A549 (cell line): Measurements from ENCODE around the gene CCDC137. TPM values are rescaled to one million over a fixed set of nuclear protein-coding genes. Genes with fewer than 3 reads are reported as not detected.

Source experiments
- ATAC-seq, 2 experiments: fragments of 200-7000 bp in 1 of 2; fragments of >200 bp in 1 of 2; cut with Nextera tagmentation in 1 of 2; cut with Tn5 transposase in 1 of 2; 3 replicates each; pipeline versions ENCODE4 v1.8.0 to v1.9.1; 2018 to 2020; ENCODE audit warnings: mild to moderate bottlenecking in 1 of 2, moderate library complexity in 1 of 2
- CTCF ChIA-PET: fragments of 300-600 bp; sonication (Branson Sonifier 250); formaldehyde crosslinking; extraction: SDS; loops from one replicate; lab custom pipeline; 2021; ENCODE audit warnings: antibody characterized with exemption, inconsistent platforms; lab: Yijun Ruan, JAX
- POLR2A ChIA-PET: fragments of 350-600 bp; formaldehyde crosslinking; extraction: SDS; loops from one replicate; lab custom pipeline; 2021; ENCODE audit warnings: antibody characterized with exemption, inconsistent platforms; lab: Yijun Ruan, JAX
- DNase-seq, 2 experiments: peaks; one replicate each; pipeline versions ENCODE4 v3.0.0 to v3.0.0-alpha.2; 2011 to 2016; ENCODE audit warnings: low read depth in 1 of 2, low spot score in 1 of 2
- FAIRE-seq: peaks from 2 replicates; lab custom pipeline; 2011; peaks lifted over from hg19 to GRCh38; lab: Jason Lieb, UNC
- H3K27ac ChIP-seq, 2 experiments: fragments of >200 bp; sonication (Bioruptor Twin); formaldehyde crosslinking; 3 replicates each; pipeline ENCODE4 v1.5.1; 2016 to 2017
- H3K4me1 ChIP-seq: fragments of >200 bp; sonication (Bioruptor Twin); formaldehyde crosslinking; 3 replicates; pipeline ENCODE4 v1.6.1; 2016
- H3K4me2 ChIP-seq: fragments of >200 bp; sonication (Bioruptor Twin); formaldehyde crosslinking; 3 replicates; pipeline ENCODE4 v1.6.1; 2016
- H3K4me3 ChIP-seq: fragments of >200 bp; sonication (Bioruptor Twin); formaldehyde crosslinking; 3 replicates; pipeline ENCODE4 v1.5.1; 2016
- H3K9me3 ChIP-seq: fragments of >200 bp; sonication (Bioruptor Twin); formaldehyde crosslinking; 3 replicates; pipeline ENCODE4 v1.6.1; 2016
- CEBPB ChIP-seq, 2 experiments: fragments of >200 bp in 1 of 2; sonication (Bioruptor Twin) in 1 of 2; formaldehyde crosslinking in 1 of 2; IDR thresholded peaks; 2 replicates each; pipeline ENCODE4 v1.6.1; 2012 to 2016
- EP300 ChIP-seq, 2 experiments: fragments of >200 bp; sonication (Bioruptor Twin); formaldehyde crosslinking; IDR thresholded peaks; 2 replicates in 1 of 2; 3 replicates in 1 of 2; pipeline ENCODE4 v1.6.1; 2016 to 2017
- FOSB ChIP-seq: fragments of 250-450 bp; sonication (Bioruptor Pico); IDR thresholded peaks from 2 replicates; pipeline ENCODE4 v1.5.0; 2020; ENCODE audit warnings: mild to moderate bottlenecking, moderate library complexity
- FOXS1 ChIP-seq: fragments of 250-450 bp; sonication (Bioruptor Pico); IDR thresholded peaks from 2 replicates; pipeline ENCODE4 v1.5.0; 2020; ENCODE audit warnings: mild to moderate bottlenecking, moderate library complexity
- HDAC2 ChIP-seq: fragments of 200-600 bp; sonication (generic); IDR thresholded peaks from 2 replicates; pipeline ENCODE4 v1.6.1; 2016
- HEYL ChIP-seq: fragments of 250-450 bp; sonication (Bioruptor Pico); IDR thresholded peaks from 2 replicates; pipeline ENCODE4 v1.8.0; 2021; ENCODE audit warnings: mild to moderate bottlenecking, moderate library complexity
- HMGXB4 ChIP-seq: fragments of 250-450 bp; sonication (Bioruptor Pico); IDR thresholded peaks from 2 replicates; pipeline ENCODE4 v1.5.0; 2021; ENCODE audit warnings: mild to moderate bottlenecking, moderate library complexity, borderline replicate concordance
- HOXB13 ChIP-seq: fragments of 250-450 bp; sonication (Bioruptor Pico); IDR thresholded peaks from 2 replicates; pipeline ENCODE4 v1.5.0; 2020; ENCODE audit warnings: low read depth, mild to moderate bottlenecking, moderate library complexity
- HOXB5 ChIP-seq: fragments of 250-450 bp; sonication (Bioruptor Pico); IDR thresholded peaks from 2 replicates; pipeline ENCODE4 v1.5.0; 2020; ENCODE audit warnings: mild to moderate bottlenecking, moderate library complexity
- JUN ChIP-seq, 2 experiments: fragments of >200 bp; sonication (Bioruptor Twin); formaldehyde crosslinking; IDR thresholded peaks; 2 replicates in 1 of 2; 3 replicates in 1 of 2; pipeline ENCODE4 v1.6.1; 2016 to 2017
- KDM5A ChIP-seq: fragments of 200-600 bp; sonication (generic); IDR thresholded peaks from 2 replicates; pipeline ENCODE4 v1.6.1; 2016; ENCODE audit warnings: antibody characterized with exemption, mild to moderate bottlenecking
- MYC ChIP-seq: IDR thresholded peaks from 2 replicates; pipeline ENCODE4 v1.6.1; 2012; ENCODE audit warnings: mild to moderate bottlenecking, inconsistent platforms, low read length, improper control_type of control experiment, borderline replicate concordance
- PHF8 ChIP-seq: fragments of 200-600 bp; sonication (generic); IDR thresholded peaks from 2 replicates; pipeline ENCODE4 v1.6.1; 2016; ENCODE audit warnings: low read depth, mild to moderate bottlenecking, antibody characterized with exemption, moderate library complexity, borderline replicate concordance
- POLR2A ChIP-seq: IDR thresholded peaks from 2 replicates; pipeline ENCODE4 v1.6.1; 2012; ENCODE audit warnings: mild to moderate bottlenecking, low read length
- SMC3 ChIP-seq: fragments of >200 bp; sonication (Bioruptor Twin); formaldehyde crosslinking; IDR thresholded peaks from 3 replicates; pipeline ENCODE4 v1.6.1; 2018; ENCODE audit warnings: inconsistent platforms
- SREBF2 ChIP-seq: fragments of 450-650 bp; IDR thresholded peaks from 2 replicates; pipeline ENCODE4 v1.6.1; 2014; ENCODE audit warnings: mild to moderate bottlenecking, moderate library complexity
- TFCP2L1 ChIP-seq: fragments of 250-450 bp; sonication (Bioruptor Pico); IDR thresholded peaks from 2 replicates; pipeline ENCODE4 v1.5.0; 2021; ENCODE audit warnings: mild to moderate bottlenecking
- USF2 ChIP-seq: fragments of 450-650 bp; IDR thresholded peaks from 2 replicates; pipeline ENCODE4 v1.6.1; 2014; ENCODE audit warnings: antibody characterized with exemption
- ZNF302 ChIP-seq: fragments of 250-450 bp; sonication (Bioruptor Pico); IDR thresholded peaks from 2 replicates; pipeline ENCODE4 v1.9.0; 2021; ENCODE audit warnings: inconsistent platforms, mild to moderate bottlenecking, moderate library complexity
- WGBS: methylation state at CpG from one replicate; pipeline ENCODE4 v1.1.6; 2017; ENCODE audit errors: missing lambda C conversion rate; 5-methylcytosine and 5-hydroxymethylcytosine counted together
- polyA plus RNA-seq, 4 experiments: library from polyadenylated mRNA; depleted of rRNA in 3 of 4; stranded (reverse); fragments of >200 nt; fragmentation: RNase III in 1 of 4; extraction: RNeasy Plus Mini Kit Qiagen cat#74134 plus additional on column Dnase treatment in 1 of 4; gene quantifications; 2 replicates in 3 of 4; 3 replicates in 1 of 4; pipeline ENCODE4 v1.2.3, GENCODE V29; 2011 to 2017

CCDC137 gene
- polyA plus RNA-seq, 2 of the 4 experiments (the other 2 are of a cell fraction), result 22.6 to 55.0 TPM

- TF ChIP-seq POLR2A (peak; percentile 53), HEYL (CRISPR knock-in tag) (peak; percentile 88; the same call in 1 of the 2 replicates), TFCP2L1 (CRISPR knock-in tag) (peak; percentile 88; the same call in 1 of the 2 replicates), HOXB5 (CRISPR knock-in tag) (peak; percentile 92; the same call in 1 of the 2 replicates), MYC (peak; percentile 96; the same call in 1 of the 2 replicates), FOXS1 (CRISPR knock-in tag) (peak; percentile 87), EP300 (IDR thresholded peaks at IDR 0.05) (no peak)
These were observed 1.1 kb upstream of the CCDC137 start (continued) for GRCh38 chr17:81665205-81666091.

GRCh38 chr17:81666092-81666341 is 520 bp upstream of the CCDC137 start:
- peak overlapping the region; percentile 97 to 99 for H3K27ac ChIP-seq
- ChIA-PET POLR2A (interaction anchor here (0.8 to 1.5 kb wide), 9 partner anchors 8 to 147 kb away, joined by 3 to 23 read pairs (median 4); partner anchors contain the start of genes ARL16, HGS, NPLOC4 and TSPAN10), CTCF (interaction anchor here (1.2 to 2.7 kb wide), 3 partner anchors 10 to 147 kb away, joined by 4 to 20 read pairs (median 4); no protein-coding TSS in a partner anchor)
- H3K9me3 ChIP-seq, result no peaks in the 10 kb centered on the region
- ATAC-seq (peak in 1 of 2 experiments; percentile 41; a peak in 3 of 6 replicates), FAIRE-seq (no peak)
- WGBS, result 2% methylated on average over 12 of the region's 16 CpGs
- peak overlapping the region; percentile 89 for H3K4me2 ChIP-seq
- TF ChIP-seq SREBF2 (no peak), HDAC2 (no peak), KDM5A (peak; percentile 42; the same call in 1 of the 2 replicates), HMGXB4 (CRISPR knock-in tag) (no peak), PHF8 (peak; percentile 22; the same call in 1 of the 2 replicates)
- TF ChIP-seq, all 56 proteins: peak for 2
- H3K4me1 ChIP-seq, result peaks cover 22% of the 10 kb centered on the region
- DNase-seq, result no peak
- peak overlapping the region; percentile 99 for H3K4me3 ChIP-seq

DNA sequence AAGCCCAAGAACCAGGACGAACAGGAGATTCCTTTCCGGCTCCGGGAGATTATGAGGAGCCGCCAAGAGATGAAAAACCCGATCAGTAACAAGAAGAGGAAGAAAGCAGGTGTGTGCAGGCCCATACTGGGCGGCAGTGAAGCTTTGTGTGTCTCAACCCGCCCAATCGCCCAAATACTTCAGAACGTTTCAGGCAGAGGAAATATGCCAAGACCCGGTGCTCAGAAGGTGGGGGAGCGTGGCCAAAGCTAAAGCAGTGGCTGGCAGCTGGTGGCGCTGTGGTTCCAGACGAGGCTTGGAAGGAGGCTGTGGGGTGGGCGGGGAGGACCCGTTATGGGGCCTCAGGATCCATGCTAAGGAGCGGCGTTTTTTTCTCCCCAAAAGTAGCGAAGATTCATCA is 1.2 kb downstream of the CCDC137 start:
- WGBS, result 87% methylated on average over 18 of the region's 18 CpGs
- Histone ChIP-seq H3K4me3 (peak overlapping the region; percentile 99), H3K4me2 (peak overlapping the region; percentile 90), H3K4me1 (peaks cover 22% of the 10 kb centered on the region), H3K9me3 (no peaks in the 10 kb centered on the region), H3K27ac (peak overlapping the region in 1 of 2 experiments; percentile 97; a peak in 2 of 6 replicates)
- ChIA-PET POLR2A (interaction anchor here (0.5 to 1.6 kb wide), 2 partner anchors 16 to 32 kb away, joined by 3 to 11 read pairs; partner anchors contain the start of genes ARL16 and HGS), CTCF (interaction anchor here (0.6 to 1.6 kb wide), 3 partner anchors 34 to 430 kb away, joined by 3 to 7 read pairs (median 3); no protein-coding TSS in a partner anchor)
- TF ChIP-seq JUN (IDR thresholded peaks at IDR 0.05), result 0 out of 5 replicates have a peak, but pooled peaks of 1 of the 2 experiments have one; percentile 16
- TF ChIP-seq ZNF302 (CRISPR knock-in tag), result no peak
- TF ChIP-seq KDM5A, result no peak
- TF ChIP-seq CEBPB (IDR thresholded peaks at IDR 0.05), result no peak
- TF ChIP-seq HOXB13 (CRISPR knock-in tag), result no peak
- no peak for TF ChIP-seq FOSB (CRISPR knock-in tag)
- TF ChIP-seq HOXB5 (CRISPR knock-in tag), result no peak
- TF ChIP-seq SMC3, result no peak
- TF ChIP-seq USF2, result no peak
- ATAC-seq (no peak), FAIRE-seq (no peak), DNase-seq (no peak)
